GM19438 (cell line): Measurements from ENCODE around the gene STAC3.
"Not testable (repeated sequence)": the region's sequence is repeated elsewhere in the genome, so short reads cannot be mapped to it uniquely, and the experiment has no call there.

Experiments
- ATAC-seq: cut with Tn5 transposase; IDR thresholded peaks from one replicate; pipeline ENCODE4 v1.9.1; 2021; ENCODE audit warnings: low read depth; ENCODE audit not compliant: unreplicated experiment

Gene STAC3

GRCh38 chr12:57250956-57251355, at the start of gene STAC3:
Gene STAC3 (minus strand): TSS chr12:57251187. CDS start chr12:57249636, 1,551 bp downstream.
- no peak for ATAC-seq

- ATAC-seq, result no peak
These were observed 48.6 kb upstream of the STAC3 start for GRCh38 chr12:57299514-57300016.

- ATAC-seq, result no peak
These were observed 45.3 kb upstream of the STAC3 start for GRCh38 chr12:57296291-57296690.

GRCh38 chr12:57282073-57282472, 31.1 kb upstream of the STAC3 start:
- ATAC-seq, result not testable (repeated sequence)

- ATAC-seq, result peak; percentile 88
These were observed 29.4 kb upstream of the STAC3 start for GRCh38 chr12:57280211-57281062.

GRCh38 chr12:57278465-57279381, 27.7 kb upstream of the STAC3 start:
- ATAC-seq, result no peak

GRCh38 chr12:57276935-57277563, 26.1 kb upstream of the STAC3 start:
- ATAC-seq, result no peak

GRCh38 chr12:57276233-57276632, 25.2 kb upstream of the STAC3 start:
- not testable (repeated sequence) for ATAC-seq

- no peak for ATAC-seq
These were observed 22.5 kb upstream of the STAC3 start for GRCh38 chr12:57273516-57273915.

GRCh38 chr12:57272337-57273151, 21.6 kb upstream of the STAC3 start:
- ATAC-seq, result no peak

- ATAC-seq, result no peak
These were observed 20.0 kb upstream of the STAC3 start for GRCh38 chr12:57270966-57271470.

- no peak for ATAC-seq
These were observed 17.3 kb upstream of the STAC3 start for GRCh38 chr12:57268264-57268663.

- no peak for ATAC-seq
These were observed 15.7 kb upstream of the STAC3 start for GRCh38 chr12:57266681-57267080.

- no peak for ATAC-seq
These were observed 12.1 kb upstream of the STAC3 start for GRCh38 chr12:57263096-57263495.

- ATAC-seq, result no peak
These were observed 11.3 kb upstream of the STAC3 start for GRCh38 chr12:57262126-57262822.

- no peak for ATAC-seq
These were observed 10.5 kb upstream of the STAC3 start for GRCh38 chr12:57261428-57261865.

GRCh38 chr12:57260366-57260765, 9.4 kb upstream of the STAC3 start:
- ATAC-seq, result no peak

- no peak for ATAC-seq
These were observed 8.3 kb upstream of the STAC3 start for GRCh38 chr12:57258977-57259970.
